Right lobe of liver (tissue), 4 donors: Measurements from ENCODE around the gene CELSR1.

ENCODE experiments used
- CTCF ChIP-seq, 4 donors: fragments of 200-600 bp in 3 of 4; fragments of 450-650 bp in 1 of 4; IDR thresholded peaks; one replicate each; pipeline versions ENCODE4 v1.5.1 to v1.8.0; 2016 to 2022; ENCODE audit warnings: antibody characterized with exemption in 4 of 4, mild to moderate bottlenecking in 2 of 4
- POLR2A ChIP-seq: fragments of 450-650 bp; IDR thresholded peaks from one replicate; pipeline ENCODE4 v1.6.1; 2017; ENCODE audit warnings: antibody characterized with exemption, mild to moderate bottlenecking
- donor health status: DM: no; HTN: no; CAD: no.
- donor health status: DM: no; HTN: no; CAD: no.
- donor health status: DM: no; HTN: yes; CAD: no.

GRCh38 chr22:46436595-46437175, 100.7 kb downstream of the CELSR1 start:
- TF ChIP-seq CTCF (IDR thresholded peaks at IDR 0.05) (no peak), POLR2A (no peak)
